Activated CD8-positive, alpha-beta memory T cell treated with anti-CD3 and anti-CD28 coated beads for 24 hours (primary cell): ENCODE data around the gene BRD2.

Source experiments
- DNase-seq: peaks from one replicate; pipeline ENCODE4 v3.0.0-alpha.2; 2020

BRD2 gene

DNA sequence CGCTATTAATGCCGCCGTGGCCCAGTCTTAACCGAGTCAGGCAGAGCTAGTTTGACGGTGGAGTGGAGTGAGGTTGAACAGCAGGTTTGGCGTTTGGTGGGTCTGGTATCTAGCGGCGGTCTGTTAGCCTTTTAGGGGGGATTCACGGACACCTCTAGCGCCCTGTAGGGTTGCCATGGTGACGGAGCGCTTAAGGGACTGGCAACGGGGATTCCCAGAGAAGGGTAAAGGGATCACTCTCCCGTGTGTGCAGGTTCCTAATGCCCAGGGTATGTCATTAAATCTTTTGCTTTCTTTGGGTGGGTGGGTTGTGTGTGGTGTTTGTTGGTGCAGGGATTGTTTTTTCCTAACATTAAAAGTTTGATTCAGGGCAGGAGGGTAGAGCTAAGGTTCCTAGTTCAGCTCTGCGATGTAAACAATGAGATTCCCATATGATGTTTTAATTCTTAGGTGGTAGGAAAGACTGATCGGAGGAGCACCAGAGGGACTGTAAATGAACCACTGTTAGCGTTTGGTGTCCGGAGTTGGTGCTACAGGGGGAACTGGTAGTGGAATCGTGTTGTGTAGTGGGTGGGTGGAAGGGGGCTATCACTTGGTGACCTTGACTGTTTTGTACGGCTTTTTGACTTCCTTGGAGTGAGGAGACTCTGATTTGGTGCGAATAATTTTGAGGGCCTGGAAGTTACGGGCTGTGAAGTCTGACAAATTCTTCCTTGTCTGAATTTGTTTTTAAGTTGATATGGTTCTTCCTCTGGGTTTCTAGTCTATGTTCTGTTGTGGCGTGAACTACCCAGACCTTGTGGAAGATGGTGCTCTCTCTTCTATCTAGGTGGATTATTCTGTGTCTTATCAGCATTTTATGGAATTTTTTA lies 5.0 kb downstream of the BRD2 start:
- peak; percentile 81 for DNase-seq

DNA sequence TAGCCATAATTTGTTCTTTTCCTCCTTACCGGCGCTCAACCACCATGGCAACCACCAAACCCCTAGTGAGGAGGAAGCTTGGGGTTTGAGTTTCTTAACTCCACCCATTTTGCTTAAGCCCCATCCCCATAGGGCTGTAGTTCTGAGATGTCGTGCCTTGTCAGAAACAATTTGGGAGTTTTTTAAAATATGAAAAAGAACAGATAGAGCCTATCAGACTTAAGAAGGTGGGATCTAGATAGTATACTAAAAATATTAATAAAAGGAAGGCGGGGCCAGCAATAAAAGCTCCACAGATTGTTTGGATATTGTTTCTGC lies 5.6 kb downstream of the BRD2 start:
- no peak for DNase-seq

DNA sequence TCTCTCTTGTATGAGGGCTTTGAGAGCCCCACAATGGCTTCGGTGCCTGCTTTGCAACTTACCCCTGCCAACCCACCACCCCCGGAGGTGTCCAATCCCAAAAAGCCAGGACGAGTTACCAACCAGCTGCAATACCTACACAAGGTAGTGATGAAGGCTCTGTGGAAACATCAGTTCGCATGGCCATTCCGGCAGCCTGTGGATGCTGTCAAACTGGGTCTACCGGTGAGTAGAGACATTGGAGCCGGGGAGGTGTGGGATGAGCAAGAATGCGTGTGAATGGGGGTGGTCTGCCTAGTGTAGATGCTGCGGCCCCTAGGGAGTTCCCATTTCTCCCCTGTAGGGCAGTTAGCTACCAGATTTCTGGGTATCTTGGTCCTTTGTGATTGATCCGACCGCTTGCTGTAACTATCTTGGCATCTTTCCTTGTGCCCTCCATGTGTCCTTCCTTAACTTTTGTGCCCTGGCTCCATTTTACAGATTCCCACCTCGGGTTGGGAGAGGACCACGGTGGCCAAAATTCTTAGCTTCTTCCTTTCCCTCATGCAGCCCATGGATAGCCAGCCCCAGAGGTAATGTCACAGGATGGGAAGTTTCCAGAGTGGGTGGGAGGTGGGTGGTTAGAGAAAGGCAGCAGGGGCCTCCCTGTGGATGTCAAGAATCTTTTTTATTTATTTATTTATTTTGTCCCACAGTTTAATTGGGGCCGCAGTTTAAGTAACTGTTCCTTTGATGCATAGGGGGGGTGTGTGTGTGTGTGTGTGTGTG lies 6.3 kb downstream of the BRD2 start:
- DNase-seq = peak; percentile 64

DNA sequence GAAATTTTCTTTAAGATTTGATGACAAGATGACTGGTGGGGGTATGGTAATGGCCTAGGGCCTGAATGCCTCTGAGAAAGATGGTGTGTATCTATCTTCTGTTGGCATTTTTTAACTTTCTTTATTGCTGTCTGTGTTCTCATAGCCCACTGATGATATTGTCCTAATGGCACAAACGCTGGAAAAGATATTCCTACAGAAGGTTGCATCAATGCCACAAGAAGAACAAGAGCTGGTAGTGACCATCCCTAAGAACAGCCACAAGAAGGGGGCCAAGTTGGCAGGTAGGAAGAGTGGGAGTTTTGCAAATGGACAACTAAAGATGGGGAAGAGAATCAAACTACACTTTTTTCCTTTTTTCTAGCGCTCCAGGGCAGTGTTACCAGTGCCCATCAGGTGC lies 7.5 kb downstream of the BRD2 start:
- no peak for DNase-seq

DNA sequence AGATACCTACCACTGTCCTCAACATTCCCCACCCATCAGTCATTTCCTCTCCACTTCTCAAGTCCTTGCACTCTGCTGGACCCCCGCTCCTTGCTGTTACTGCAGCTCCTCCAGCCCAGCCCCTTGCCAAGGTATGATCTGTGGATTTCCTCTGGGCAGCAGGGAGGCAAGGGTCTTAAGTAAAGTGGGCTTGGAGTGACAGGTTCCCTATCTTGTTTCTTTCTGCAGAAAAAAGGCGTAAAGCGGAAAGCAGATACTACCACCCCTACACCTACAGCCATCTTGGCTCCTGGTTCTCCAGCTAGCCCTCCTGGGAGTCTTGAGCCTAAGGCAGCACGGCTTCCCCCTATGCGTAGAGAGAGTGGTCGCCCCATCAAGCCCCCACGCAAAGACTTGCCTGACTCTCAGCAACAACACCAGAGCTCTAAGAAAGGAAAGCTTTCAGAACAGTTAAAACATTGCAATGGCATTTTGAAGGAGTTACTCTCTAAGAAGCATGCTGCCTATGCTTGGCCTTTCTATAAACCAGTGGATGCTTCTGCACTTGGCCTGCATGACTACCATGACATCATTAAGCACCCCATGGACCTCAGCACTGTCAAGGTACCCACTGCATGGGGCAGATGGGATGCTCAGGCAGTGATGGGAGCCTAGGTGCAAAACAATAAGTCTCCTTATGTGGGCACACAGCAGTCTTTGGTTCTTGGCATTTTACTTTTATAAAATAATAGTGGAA lies 8.1 kb downstream of the BRD2 start:
- no peak for DNase-seq

DNA sequence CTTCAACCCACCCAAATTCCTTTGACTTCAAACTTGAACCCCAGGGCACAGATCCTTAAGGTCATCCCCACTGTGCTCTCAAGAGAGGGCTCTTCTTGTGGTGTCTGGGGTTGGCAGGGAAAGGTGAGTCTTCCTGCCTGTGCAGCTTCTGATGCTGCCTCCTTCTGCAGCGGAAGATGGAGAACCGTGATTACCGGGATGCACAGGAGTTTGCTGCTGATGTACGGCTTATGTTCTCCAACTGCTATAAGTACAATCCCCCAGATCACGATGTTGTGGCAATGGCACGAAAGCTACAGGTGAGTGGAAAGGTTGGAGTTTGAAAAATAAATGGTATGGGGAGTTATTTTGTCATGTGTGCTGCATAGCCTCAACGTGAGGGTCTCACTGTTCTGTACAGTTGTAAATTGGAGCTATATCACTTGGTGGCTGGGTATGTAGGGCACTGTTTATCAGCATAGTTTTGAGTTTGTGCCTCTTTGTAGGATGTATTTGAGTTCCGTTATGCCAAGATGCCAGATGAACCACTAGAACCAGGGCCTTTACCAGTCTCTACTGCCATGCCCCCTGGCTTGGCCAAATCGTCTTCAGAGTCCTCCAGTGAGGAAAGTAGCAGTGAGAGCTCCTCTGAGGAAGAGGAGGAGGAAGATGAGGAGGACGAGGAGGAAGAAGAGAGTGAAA lies 9.0 kb downstream of the BRD2 start:
- no peak for DNase-seq

DNA sequence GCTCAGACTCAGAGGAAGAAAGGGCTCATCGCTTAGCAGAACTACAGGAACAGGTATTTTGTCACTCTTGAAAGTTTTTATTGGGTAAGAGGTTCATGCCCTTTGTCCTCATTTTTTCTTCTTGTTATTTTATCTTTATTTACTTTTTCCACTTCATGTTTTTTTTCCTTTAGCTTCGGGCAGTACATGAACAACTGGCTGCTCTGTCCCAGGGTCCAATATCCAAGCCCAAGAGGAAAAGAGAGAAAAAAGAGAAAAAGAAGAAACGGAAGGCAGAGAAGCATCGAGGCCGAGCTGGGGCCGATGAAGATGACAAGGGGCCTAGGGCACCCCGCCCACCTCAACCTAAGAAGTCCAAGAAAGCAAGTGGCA lies 9.5 kb downstream of the BRD2 start:
- DNase-seq = no peak

DNA sequence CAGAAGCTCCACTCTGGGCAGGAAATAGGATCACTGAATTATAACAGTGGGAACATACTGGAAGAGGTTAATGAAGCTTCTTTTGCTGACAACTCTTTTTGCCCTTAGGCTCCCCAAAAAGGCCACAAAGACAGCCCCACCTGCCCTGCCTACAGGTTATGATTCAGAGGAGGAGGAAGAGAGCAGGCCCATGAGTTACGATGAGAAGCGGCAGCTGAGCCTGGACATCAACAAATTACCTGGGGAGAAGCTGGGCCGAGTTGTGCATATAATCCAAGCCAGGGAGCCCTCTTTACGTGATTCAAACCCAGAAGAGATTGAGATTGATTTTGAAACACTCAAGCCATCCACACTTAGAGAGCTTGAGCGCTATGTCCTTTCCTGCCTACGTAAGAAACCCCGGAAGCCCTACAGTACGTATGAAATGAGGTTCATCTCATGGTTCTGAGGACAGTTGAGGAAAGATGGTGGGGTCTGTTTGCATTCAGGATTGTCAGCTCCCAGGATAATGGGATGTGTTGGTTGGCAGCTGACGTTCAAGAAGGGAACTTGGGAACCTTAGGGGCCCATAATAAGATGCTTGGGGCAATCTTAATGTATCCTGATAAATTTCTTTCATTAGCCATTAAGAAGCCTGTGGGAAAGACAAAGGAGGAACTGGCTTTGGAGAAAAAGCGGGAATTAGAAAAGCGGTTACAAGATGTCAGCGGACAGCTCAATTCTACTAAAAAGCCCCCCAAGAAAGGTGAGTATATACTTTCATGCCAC lies 11.5 kb downstream of the BRD2 start:
- no peak for DNase-seq

DNA sequence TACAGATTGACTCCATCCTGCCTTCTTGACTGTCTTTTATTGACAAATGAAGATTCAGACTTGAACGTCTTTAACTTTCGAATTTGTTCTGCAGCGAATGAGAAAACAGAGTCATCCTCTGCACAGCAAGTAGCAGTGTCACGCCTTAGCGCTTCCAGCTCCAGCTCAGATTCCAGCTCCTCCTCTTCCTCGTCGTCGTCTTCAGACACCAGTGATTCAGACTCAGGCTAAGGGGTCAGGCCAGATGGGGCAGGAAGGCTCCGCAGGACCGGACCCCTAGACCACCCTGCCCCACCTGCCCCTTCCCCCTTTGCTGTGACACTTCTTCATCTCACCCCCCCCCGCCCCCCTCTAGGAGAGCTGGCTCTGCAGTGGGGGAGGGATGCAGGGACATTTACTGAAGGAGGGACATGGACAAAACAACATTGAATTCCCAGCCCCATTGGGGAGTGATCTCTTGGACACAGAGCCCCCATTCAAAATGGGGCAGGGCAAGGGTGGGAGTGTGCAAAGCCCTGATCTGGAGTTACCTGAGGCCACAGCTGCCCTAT lies 12.2 kb downstream of the BRD2 start:
- no peak for DNase-seq

DNA sequence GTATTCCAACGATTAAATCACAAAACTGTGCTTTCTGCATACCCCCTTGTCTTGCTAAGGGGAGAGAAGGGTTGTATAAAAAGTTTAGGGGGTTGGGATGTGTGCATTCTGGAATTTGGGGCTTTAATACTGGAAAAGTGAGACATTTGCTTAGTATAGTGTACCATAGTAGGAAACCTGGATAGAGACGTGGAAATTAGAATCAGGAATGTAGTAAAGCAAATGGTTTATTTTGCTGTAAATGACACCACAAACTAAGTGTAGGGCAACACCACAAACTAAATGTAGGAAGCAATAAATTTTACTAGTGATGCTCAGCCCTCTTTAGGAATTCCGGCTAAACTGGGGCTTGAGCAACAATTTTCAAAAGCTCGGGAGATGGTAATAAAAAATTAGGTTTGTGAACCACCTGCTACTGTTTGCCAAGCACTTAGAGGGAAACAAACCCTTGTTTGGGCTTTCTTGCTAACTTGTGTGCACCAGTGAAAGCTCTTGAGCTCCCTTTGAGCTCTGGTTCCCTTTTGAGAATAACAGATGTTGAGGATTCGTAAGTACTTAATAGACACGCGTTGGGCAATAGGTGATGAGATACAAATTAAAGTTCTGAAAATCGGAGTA lies 13.8 kb downstream of the BRD2 start:
- DNase-seq = no peak

DNA sequence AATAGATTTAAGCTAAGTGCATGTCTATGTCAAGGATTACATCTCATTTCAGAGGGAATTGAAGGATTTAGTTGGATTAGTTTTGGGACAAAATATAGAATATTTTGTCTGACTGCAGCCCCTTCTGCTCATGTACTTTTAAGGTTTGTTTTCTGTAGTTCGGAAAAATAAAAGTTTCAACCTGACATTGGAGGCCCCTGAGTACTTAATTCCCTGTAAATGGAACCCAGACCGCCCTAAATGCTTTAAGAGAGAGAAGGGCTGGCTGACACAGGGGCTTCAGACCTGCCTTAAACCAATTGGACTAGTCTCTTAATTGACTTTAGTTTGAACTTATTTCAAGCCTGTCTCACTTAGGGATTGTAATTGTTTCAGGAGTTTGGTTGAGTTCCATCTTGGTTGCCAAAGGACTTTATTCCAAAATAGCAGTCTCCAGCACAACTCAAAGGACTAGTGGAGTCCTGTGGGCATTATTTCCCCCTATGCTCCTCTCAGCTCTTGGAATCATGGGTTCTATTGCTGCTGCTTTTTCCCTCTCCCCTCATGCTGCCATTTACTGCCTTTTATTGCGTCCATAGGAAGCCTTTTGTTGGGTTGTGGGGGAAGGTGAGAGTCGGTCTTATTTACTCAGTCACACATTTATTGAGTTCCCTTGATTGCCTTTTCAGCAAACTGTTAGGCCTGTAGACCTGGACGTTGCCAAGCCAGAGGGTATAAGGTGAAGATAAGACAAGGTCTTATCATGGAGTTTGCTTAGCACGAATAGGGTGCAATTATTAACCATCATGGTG lies 14.5 kb downstream of the BRD2 start:
- DNase-seq = no peak

DNA sequence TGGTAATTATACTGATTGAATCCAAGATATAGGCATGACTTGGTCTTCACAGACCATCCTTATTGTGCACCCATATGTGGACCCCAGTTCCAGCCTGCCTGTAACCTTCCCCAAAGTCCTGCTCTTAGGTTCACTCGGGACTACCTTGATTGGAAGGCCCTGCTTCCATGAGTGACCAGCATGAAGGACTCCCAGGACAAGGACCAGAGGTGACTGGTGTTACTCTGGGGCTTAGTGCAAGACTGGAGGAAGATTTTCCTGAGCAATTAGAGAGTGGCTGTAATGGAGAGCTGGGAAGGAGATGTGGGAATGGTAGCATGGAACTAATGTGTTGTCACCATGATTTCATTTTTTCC lies 15.1 kb downstream of the BRD2 start:
- no peak for DNase-seq

DNA sequence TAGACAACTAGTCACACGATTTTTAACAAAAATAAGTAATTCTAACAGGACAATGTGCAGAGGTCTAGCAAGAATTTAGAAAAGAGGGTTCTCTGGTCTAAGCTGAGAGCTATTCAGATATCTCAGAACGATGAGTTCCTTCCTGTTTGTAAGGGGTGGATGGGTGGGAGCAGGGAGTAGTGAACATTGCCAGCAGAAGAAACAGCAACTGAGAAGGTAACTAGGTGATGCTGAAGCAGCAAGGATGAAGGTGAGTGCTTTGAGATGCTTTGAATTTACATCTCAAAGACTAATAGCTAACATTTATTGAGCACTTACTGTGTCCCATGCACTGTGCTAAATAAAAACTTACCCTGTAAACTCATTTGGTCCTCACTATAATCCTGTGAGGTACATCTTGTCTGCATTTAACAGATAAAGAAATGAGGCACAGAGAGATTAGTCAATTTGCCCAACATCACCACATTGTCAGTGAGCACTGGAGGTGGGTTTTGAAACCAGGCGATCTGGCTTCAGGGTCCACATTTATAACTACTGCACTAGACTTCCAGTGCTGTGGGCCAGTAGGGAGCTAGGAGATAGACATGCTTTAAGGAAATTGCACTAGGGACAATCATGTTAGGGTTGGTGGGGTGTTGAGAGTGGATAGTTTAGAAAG lies 15.7 kb downstream of the BRD2 start:
- no peak for DNase-seq

DNA sequence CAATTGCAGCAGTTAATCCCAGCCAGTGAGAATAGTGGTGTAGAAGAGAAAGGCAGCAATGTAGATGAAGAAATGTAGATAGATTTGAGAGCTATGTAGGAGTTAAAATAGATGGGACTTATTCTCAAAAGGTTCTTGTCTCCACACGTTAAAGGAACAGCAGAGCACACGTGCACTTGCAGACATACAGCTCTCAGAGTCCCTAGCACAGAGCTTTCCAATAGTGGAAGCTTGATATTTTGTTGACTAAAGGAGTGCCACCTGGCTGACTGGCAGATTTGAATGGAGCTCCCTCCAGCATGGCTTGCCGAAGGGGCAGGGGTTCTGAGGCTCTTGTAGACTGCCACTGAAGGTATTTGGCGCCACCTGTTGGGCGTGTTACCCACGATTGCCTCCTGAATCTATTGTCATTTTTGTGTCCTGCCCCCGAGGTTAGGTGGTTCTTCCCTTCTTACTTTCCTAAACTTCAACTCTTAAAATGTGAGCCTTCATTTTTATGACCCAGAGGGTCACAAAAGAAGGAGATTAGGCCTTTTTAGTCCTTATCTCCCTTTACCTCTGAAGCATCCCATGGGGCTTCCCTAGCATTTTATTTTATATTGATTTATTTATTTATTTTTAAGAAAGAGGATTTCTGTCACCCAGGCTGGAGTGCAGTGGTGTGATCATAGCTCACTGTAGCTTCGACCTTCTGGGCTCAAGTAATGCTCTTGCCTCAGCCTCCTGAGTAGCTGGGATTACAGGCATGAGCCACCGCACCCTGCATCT lies 16.4 kb downstream of the BRD2 start:
- DNase-seq = peak; percentile 95

DNA sequence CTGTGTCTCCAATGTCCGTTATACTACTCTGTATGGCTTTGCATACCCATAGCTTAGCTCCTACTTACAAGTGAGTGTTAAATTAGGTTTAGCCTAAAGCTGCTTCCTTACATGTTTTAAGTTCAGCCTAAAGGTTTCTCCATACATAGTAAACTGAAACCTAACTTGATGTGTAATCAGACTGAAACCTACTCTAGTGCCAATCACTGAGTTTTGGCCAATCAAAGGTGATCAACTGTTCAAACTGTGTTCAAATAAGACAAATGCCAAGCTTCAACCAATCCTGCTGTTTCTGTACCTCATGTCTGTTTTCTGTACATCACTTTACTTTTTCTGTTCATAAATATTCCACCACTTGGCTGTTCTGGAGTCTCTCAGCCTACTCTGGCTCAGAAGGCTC lies 21.0 kb downstream of the BRD2 start:
- no peak for DNase-seq

DNA sequence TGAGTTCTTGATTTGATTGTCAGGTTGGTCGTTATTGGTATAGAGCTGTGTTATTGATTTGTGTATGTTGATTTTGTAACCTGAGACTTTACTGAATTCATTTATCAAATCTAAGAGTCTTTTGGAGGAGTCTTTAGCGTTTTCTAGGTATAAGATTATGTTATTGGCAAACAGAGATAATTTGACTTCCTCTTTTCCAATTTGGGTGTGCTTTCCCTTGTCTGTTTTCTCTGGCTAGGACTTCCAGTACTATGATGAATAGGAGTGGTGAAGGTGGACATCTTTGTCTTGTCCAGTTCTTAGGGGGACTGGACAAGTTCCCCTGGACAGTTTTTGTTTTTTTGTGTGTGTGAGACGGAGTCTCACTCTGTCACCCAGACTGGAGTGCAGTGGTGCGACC lies 23.6 kb downstream of the BRD2 start:
- no peak for DNase-seq

DNA sequence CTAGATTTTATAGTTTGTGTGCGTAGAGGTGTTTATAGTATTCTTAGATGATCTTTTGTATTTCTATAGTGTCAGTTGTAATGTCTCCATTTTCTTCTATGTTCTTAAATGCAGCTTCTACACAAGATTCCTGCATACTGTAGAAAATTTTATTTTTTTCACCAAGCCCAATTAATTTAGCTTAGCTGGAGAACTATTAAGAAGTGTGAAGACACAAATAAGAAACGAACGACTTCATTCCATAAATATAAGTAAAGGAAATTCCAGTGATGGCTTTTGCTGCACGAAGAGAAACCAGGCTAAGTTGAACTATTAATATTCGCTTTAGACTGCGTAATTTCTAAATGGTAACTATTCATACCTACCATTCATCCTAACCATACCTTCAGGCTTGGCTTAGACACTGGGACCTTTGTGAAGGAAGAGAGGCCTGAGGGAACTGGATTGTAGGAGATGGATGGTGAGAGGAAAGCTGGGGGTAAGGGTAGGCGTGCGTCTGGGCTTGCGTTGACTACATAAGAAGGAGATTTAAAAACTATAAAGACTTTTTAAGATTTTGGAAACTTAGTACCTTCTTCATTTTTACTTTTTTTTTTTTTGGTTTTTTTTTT lies 25.1 kb downstream of the BRD2 start:
- DNase-seq = no peak

DNA sequence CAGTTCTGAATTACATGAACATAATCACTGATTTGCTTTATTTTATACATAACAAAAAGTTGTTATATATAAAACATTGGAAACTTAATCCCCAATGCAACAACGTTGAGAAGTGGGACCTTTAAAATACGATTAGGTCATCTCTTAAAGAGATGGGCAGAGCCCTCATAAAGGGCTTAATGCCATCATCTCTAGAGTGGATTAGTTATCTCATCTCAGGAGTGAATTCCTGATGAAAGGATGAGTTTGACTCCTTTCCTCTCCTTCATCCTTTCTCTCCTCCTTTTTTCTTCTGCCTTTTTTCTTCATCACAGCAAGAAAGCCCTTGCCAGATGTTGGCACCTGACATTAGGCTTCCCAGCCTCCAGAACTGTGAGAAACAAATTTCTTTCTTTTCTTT lies 27.1 kb downstream of the BRD2 start:
- no peak for DNase-seq

DNA sequence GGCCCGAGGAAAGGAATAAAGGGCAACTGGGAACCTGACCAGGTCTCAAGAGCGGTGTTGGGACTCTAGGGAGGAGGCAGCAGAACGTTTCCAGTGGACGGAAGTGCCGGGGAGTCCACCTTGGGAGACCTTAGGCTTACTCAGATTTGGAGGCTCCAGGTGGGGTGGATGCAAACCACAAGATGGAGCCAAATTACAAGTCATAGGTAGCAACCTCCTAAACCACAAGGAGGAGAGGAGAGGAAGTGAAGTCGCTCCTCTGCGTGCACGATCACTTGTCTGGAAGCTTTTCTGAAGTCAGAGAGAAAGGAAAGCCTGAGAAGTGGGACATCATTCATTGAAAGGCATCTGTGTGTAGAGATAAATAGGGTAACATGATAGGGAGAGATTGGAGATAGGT lies 31.7 kb downstream of the BRD2 start:
- no peak for DNase-seq
